ENCODE measurements around the gene PRDM16.
"Not testable (repeated sequence)": the region's sequence is repeated elsewhere in the genome, so short reads cannot be mapped to it uniquely, and the experiment has no call there.

PRDM16 gene

GRCh38 chr1:3227893-3228292, 158.9 kb downstream of the PRDM16 start:
- DNase-seq (ENCODE audit: low read depth), result no peak

GRCh38 chr1:3229081-3229725, 160.2 kb downstream of the PRDM16 start:
- DNase-seq (ENCODE audit: low read depth), result no peak

DNA sequence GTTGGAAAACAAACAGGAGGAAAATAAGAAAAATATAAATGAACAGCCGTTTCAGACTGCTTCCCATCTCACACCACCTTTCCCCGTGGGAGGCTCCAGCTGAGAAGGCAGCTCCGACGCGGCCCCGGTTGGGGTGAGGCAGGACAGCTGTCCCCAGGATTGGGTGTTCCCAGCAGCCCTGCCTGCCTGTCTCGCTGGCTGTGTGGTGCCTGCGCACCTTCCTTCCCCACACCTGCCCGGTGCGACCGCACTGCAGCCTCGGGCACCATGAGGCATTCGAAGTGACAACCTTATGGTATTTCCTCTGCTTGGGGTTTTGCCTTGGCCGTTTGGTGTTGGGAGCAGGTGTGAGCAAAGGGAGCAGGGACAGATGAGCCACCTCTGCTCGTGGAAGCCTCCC, 161.6 kb downstream of the PRDM16 start:
- DNase-seq (ENCODE audit: low read depth), result no peak

DNA sequence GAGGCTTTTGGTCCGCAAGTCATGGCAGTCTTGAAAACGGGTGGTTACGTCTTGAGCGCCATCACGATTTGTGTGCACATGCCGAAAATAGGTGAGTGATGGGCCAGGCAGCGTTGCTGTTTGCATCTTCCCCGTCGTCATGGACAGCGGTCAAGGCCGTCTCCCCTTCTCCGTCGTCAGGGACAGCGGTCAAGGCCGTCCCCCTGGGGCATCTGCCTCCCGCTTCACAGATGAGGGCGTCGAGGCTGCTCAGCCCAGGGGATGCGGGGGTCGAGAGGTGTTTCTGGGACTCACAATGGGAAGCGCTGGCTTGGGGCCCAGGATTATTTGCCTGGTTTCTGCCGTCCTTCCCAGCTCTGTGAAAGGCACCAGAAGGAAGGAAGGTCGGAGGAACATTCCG, 162.2 kb downstream of the PRDM16 start:
- no peak for DNase-seq (ENCODE audit: low read depth)

- DNase-seq (ENCODE audit: low read depth), result no peak
Observed at GRCh38 chr1:3231826-3232225, 162.8 kb downstream of the PRDM16 start.

- no peak for DNase-seq (ENCODE audit: low read depth)
Observed at GRCh38 chr1:3233031-3233430, 164.0 kb downstream of the PRDM16 start.

DNA sequence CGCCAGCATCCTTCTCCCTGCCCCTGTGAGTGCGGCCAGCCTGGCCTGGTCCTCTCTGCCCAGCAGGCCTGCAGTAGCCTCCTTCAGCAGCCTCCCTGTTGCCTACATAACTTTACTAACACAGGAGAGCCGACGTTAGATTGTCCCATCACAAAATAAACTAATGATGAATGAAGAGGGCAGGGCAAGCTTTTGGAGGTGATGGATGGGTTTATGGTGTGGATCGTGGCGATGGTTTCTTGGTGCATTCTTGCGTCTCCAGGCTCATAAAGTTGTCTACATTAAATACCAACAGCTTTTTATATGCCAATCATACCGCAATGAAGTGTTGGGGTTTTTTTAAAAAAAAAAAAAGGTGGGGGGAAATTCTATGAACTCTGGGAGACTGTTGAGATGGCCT, 164.5 kb downstream of the PRDM16 start:
- no peak for DNase-seq (ENCODE audit: low read depth)

- DNase-seq (ENCODE audit: low read depth), result no peak
Observed at GRCh38 chr1:3234281-3234680, 165.3 kb downstream of the PRDM16 start.

- DNase-seq (ENCODE audit: low read depth), result no peak
Observed at GRCh38 chr1:3234956-3235355, 166.0 kb downstream of the PRDM16 start.

GRCh38 chr1:3235496-3235895, 166.5 kb downstream of the PRDM16 start:
- no peak for DNase-seq (ENCODE audit: low read depth)

DNA sequence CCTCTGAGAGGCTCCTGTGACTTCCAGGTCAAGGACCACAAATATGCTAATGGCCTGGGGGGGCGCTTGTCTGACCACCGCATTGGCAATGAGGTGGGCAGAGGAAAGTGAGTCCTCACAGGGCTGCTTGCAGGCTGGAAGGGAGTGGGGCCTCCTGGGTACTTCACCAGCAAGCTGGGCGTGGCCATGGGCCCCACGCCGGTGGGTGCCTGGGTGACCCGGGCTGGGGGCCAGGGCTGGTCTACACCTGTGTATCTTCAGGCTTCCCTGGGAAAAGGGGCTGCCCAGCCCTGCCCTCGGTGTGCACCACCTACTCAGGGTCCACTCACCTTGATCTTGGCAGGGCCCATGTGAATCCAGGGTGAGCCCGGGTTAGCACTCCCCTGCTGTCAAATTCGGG, 167.4 kb downstream of the PRDM16 start:
- DNase-seq (ENCODE audit: low read depth), result no peak

DNA sequence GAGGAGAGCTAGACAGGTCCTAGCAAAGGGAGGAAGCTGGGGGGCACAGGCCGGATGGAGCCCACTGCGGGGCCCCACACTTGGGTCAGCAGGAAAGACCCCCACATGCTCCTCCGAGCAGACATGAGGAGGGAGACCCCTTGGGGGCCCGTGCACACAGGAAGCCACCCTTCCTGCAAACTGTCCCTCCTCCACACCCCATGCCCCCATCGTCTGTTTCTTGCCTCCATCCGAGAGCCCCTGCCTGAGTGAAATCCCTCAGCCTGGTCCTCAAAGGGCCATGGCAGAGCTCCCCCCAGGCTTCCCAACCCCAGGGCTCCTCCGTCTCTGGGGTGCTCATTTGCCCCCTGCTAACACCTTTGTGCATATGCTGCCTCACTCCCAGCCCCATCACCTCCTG, 168.0 kb downstream of the PRDM16 start:
- no peak for DNase-seq (ENCODE audit: low read depth)

DNA sequence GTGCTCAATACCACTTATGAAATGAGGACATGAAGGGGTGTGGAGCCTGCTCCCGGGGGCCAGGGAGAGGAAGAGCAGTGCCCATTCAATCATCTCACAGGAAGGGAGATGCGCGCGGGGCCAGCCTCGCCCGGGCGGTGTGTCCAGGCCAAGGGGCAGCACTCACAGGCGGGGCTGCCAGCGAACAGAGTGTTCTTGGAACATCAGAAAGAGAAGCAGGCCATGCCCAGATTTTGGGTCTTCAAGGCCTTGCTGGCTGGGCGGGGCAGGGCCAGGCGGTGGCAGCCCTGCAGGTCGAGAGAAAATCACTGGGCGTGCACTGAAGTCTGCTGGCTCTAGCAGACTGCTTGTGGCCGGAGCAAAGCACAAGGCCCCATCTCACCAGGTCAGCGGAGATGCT, 168.6 kb downstream of the PRDM16 start:
- DNase-seq (ENCODE audit: low read depth), result no peak

DNA sequence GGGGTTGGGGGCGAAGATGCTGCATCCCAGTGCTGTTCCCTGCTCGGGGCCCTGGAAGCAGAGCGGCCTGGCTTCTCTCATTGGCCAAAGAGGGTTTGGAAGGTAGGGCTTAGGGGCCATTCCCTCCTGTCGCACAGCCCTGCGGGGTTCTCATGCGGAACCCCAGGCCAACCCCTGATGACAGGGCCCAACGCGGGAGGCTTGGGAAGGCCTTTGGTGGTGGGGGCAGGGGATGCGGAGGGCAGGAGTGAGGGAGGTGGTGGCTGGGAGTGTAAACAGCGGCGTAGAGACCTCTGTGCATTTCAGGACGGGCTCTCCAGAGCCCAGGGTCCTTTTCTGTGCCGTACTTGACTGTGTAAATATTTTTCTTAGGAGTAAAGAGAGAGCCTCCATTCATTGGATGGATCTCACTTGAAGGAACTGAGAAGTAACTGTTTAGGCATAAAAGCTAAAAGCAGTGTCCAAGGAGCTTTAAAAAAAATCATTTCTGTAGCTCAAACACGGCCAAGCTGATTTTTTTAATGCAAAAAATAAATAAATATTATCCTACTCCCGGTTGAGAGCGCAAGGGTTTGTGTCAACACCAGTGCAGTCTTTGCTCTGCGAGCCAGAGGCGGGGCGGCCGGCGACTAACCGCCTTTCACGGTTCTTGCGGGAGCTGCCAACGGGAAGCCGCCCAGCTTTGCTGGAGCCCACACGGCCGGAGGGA, 169.1 kb downstream of the PRDM16 start:
- no peak for DNase-seq (ENCODE audit: low read depth)

GRCh38 chr1:3238703-3239278, 169.8 kb downstream of the PRDM16 start:
- no peak for DNase-seq (ENCODE audit: low read depth)

GRCh38 chr1:3239991-3240390, 171.0 kb downstream of the PRDM16 start:
- DNase-seq (ENCODE audit: low read depth), result not testable (repeated sequence)

- DNase-seq (ENCODE audit: low read depth), result no peak
Observed at GRCh38 chr1:3240524-3241235, 171.7 kb downstream of the PRDM16 start.

GRCh38 chr1:3241236-3241550, 172.2 kb downstream of the PRDM16 start:
- DNase-seq (ENCODE audit: low read depth), result no peak

DNA sequence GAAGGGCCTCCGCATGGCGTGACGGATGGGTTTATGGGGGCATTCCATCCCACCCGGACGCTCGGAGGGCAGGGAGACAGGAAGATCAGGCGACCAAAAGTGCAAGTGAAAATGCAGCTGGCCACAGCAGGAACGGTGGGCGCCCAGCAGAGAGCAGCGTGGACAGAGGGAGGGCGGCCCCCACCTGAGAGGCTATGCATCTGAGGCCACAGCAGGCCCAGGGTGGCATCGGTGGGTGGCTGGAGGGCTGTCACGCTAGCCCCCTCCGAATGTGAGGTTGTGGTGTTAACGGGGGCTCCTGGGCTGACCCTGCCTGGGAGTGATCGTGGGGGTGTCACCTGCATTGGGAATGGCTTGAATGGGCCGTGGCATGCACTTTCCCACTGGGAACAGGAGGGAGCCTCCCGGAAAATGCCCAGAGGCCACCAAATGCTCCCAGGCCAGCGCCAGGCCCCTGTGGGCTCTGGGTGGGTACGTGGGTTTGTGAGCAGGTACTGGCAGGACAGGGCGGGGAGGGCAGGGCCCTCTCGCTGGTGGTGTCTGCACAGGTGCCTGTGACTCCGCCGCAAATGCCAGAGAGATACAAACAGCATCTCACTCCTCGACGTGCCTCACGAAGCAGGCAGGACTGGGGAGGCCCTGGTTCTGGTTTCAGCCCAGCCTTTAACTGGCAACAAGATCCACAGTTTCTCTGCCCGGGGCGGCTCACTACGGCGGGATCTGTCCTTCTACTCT, 172.8 kb downstream of the PRDM16 start:
- no peak for DNase-seq (ENCODE audit: low read depth)

- no peak for DNase-seq (ENCODE audit: low read depth)
Observed at GRCh38 chr1:3242408-3243260, 173.6 kb downstream of the PRDM16 start.

DNA sequence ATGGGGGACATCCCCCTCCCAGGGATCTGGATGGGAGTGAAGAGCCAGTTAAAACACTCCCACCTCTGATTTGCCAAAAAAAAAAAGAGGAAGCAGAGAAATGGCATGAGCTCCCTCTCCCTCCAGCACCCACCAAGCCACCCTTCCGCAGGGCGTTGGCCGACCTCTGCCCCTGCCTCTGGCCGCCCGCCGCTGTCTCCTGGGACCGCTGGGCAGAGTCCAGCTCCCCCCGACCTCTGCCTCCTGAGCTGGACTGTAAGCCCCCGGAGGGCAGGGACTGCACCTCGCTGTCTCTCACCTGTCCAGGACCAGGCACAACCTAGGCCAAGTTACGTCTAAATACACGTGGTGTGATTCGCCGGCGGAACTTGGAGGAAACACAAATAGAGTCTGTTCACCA, 174.3 kb downstream of the PRDM16 start:
- DNase-seq (ENCODE audit: low read depth), result no peak
